ENCODE measurements around the gene HOXA7. TPM values are rescaled to one million over a fixed set of nuclear protein-coding genes. Genes with fewer than 3 reads are reported as not detected.

HOXA7 gene
- total and polyA plus RNA-seq, 2 experiments from 2014 or later, result 0.24 TPM; not detected in 1

DNA sequence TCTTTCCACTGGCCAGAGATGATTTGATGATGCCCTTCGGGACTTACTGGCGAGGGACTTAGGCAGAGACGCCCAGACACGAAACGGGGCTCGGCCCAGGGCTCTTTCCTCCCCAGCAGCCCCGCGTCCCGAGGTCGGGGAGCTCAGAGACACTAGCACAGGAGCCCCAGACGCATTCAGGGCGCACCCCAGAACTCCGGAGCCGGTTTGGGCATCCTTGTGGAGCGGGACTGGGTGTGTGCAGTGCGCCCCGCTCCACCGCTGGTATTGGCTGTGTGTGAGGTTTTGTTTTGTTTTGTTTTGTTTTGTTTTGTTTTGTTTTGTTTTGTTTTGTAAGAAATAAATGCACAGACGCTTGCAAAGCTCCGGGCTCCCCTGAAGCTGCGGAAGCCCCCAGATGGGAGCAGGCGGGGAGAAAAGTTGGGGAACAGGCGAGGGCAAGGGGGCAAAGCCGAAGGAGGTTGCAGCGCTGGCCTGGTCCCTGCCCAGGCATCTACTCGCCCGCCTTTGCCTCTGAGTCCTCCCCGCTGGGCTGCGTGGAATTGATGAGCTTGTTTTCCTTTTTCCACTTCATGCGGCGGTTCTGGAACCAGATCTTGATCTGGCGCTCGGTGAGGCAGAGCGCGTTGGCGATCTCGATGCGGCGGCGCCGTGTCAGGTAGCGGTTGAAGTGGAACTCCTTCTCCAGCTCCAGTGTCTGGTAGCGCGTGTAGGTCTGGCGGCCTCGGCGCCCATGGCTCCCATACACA, 11.1 kb downstream of the HOXA7 start (continued):
- TF ChIP-seq, protein P1, sequence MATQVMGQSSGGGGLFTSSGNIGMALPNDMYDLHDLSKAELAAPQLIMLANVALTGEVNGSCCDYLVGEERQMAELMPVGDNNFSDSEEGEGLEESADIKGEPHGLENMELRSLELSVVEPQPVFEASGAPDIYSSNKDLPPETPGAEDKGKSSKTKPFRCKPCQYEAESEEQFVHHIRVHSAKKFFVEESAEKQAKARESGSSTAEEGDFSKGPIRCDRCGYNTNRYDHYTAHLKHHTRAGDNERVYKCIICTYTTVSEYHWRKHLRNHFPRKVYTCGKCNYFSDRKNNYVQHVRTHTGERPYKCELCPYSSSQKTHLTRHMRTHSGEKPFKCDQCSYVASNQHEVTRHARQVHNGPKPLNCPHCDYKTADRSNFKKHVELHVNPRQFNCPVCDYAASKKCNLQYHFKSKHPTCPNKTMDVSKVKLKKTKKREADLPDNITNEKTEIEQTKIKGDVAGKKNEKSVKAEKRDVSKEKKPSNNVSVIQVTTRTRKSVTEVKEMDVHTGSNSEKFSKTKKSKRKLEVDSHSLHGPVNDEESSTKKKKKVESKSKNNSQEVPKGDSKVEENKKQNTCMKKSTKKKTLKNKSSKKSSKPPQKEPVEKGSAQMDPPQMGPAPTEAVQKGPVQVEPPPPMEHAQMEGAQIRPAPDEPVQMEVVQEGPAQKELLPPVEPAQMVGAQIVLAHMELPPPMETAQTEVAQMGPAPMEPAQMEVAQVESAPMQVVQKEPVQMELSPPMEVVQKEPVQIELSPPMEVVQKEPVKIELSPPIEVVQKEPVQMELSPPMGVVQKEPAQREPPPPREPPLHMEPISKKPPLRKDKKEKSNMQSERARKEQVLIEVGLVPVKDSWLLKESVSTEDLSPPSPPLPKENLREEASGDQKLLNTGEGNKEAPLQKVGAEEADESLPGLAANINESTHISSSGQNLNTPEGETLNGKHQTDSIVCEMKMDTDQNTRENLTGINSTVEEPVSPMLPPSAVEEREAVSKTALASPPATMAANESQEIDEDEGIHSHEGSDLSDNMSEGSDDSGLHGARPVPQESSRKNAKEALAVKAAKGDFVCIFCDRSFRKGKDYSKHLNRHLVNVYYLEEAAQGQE (IDR thresholded peaks at IDR 0.05; ENCODE audit: unreplicated experiment), result no peak
- TF ChIP-seq POLR2AphosphoS5 (IDR thresholded peaks at IDR 0.05; ENCODE audit: low read depth) (no peak), ZNF331 (CRISPR knock-in tag; IDR thresholded peaks at IDR 0.05; ENCODE audit: low read depth) (no peak), NANOG (IDR thresholded peaks at IDR 0.05; ENCODE audit: borderline replicate concordance) (no peak), JUNB (IDR thresholded peaks at IDR 0.05; ENCODE audit: unreplicated experiment) (no peak), ZNF114 (CRISPR knock-in tag; IDR thresholded peaks at IDR 0.05) (no peak), EZH2 (IDR thresholded peaks at IDR 0.05; ENCODE audit: low read depth, unreplicated experiment) (peak; percentile 97), ETS1 (IDR thresholded peaks at IDR 0.05) (no peak), CREB1 (CRISPR knock-in tag; IDR thresholded peaks at IDR 0.05; ENCODE audit: low read depth) (no peak)
- TF ChIP-seq, protein P2, sequence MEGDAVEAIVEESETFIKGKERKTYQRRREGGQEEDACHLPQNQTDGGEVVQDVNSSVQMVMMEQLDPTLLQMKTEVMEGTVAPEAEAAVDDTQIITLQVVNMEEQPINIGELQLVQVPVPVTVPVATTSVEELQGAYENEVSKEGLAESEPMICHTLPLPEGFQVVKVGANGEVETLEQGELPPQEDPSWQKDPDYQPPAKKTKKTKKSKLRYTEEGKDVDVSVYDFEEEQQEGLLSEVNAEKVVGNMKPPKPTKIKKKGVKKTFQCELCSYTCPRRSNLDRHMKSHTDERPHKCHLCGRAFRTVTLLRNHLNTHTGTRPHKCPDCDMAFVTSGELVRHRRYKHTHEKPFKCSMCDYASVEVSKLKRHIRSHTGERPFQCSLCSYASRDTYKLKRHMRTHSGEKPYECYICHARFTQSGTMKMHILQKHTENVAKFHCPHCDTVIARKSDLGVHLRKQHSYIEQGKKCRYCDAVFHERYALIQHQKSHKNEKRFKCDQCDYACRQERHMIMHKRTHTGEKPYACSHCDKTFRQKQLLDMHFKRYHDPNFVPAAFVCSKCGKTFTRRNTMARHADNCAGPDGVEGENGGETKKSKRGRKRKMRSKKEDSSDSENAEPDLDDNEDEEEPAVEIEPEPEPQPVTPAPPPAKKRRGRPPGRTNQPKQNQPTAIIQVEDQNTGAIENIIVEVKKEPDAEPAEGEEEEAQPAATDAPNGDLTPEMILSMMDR (conservative IDR thresholded peaks at IDR 0.05; ENCODE audit: low read depth in 2 of 2), result no peak

DNA sequence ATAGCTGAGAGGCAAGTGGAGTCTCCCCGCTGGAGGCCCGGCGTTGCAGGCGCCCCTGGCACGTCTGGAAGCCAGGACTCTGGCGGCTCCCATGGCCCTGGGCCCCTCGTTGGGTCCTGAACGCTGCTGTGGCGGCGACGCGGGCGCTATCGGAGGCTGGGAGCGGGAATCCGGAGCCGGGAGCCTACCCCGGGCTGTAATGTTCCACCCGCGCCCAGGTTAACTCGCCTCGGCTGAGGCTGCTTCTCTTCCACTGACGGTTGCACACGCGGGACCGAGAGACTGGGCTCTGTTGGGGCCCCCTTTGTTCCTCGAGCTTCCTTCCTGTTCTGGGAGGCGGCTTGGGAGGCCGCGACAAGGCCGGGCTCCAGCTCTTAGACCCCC, 11.7 kb downstream of the HOXA7 start:
- no peak overlapping the region for H3K27ac ChIP-seq (ENCODE audit: low read depth)
- peaks cover 46% of the 10 kb centered on the region for H4K20me1 ChIP-seq (replicated peaks; ENCODE audit: insufficient read depth)
- peaks cover 100% of the 10 kb centered on the region for H3K27me3 ChIP-seq (ENCODE audit: insufficient read depth)
- peaks cover 19% of the 10 kb centered on the region for H3K4me1 Mint-ChIP-seq
- no peak overlapping the region for H3K4me3 ChIP-seq
- peaks cover 100% of the 10 kb centered on the region for H3K27me3 Mint-ChIP-seq (ENCODE audit: insufficient read depth, low read depth, poor library complexity)
- no peak overlapping the region for H2AFZ ChIP-seq
- DNase-seq (ENCODE audit: low spot score) (peak; percentile 54), ATAC-seq (peak; percentile 4; the same call in 2 of the 3 replicates)
- H3K9me2 ChIP-seq (ENCODE audit: insufficient read depth), result no peaks in the 10 kb centered on the region
- H3K4me1 ChIP-seq (ENCODE audit: insufficient read depth), result peaks cover 35% of the 10 kb centered on the region
- H3K79me2 ChIP-seq (replicated peaks; ENCODE audit: insufficient read depth), result no peaks in the 10 kb centered on the region
- H3K36me3 Mint-ChIP-seq (ENCODE audit: low read depth), result no peaks in the 10 kb centered on the region; the same call in 2 of the 3 replicates
- no peak overlapping the region for H3K27ac Mint-ChIP-seq
- H3K4me2 ChIP-seq, result 0 out of 2 replicates have a peak overlapping the region, but pooled peaks have one; percentile 26
- H3K9me3 Mint-ChIP-seq, result peaks cover 28% of the 10 kb centered on the region
- H3K36me3 ChIP-seq (ENCODE audit: insufficient read depth), result no peaks in the 10 kb centered on the region
- H3F3A ChIP-seq (replicated peaks; ENCODE audit: low read depth), result peaks cover 38% of the 10 kb centered on the region
- H3K4me3 Mint-ChIP-seq, result peak overlapping the region; percentile 9; the same call in 1 of the 3 replicates
- TF ChIP-seq, protein P2 (conservative IDR thresholded peaks at IDR 0.05; ENCODE audit: low read depth in 2 of 2), result no peak

All from GM23338 (cell line).